ENCODE results near the gene SEC62. TPM values are rescaled to one million over a fixed set of nuclear protein-coding genes. Genes with fewer than 3 reads are reported as not detected.

Gene SEC62
- total and polyA plus RNA-seq, 9 of the 15 experiments (the other 6 are each of a cell fraction or from before 2014, with no cell fraction given) = 34.5 to 152 (median 51.8) TPM

GRCh38 chr3:170037463-170038433 is 71.1 kb downstream of the SEC62 start, which contains the start of gene GPR160 (continued):
- no peak for TF ChIP-seq SMARCE1 (IDR thresholded peaks at IDR 0.05)
- no peak for TF ChIP-seq HDGF (IDR thresholded peaks at IDR 0.05)
- no peak for TF ChIP-seq ARID3A (IDR thresholded peaks at IDR 0.05; ENCODE audit: borderline replicate concordance, low read depth, low read length)
- no peak for TF ChIP-seq GMEB1 (CRISPR knock-in tag; IDR thresholded peaks at IDR 0.05)
- TF ChIP-seq ZSCAN29 (IDR thresholded peaks at IDR 0.05) = no peak
- no peak for TF ChIP-seq TRIM24 (IDR thresholded peaks at IDR 0.05)
- TF ChIP-seq ZFP30 (CRISPR knock-in tag; IDR thresholded peaks at IDR 0.05; ENCODE audit: borderline replicate concordance) = no peak
- no peak for TF ChIP-seq RFX7 (CRISPR knock-in tag; IDR thresholded peaks at IDR 0.05)
- TF ChIP-seq UBTF (IDR thresholded peaks at IDR 0.05; ENCODE audit: borderline replicate concordance in 1 of 2, low read depth in 2 of 2, low read length in 2 of 2) = peak in 1 of 2 experiments; percentile 69; a peak in 1 of 4 replicates
- no peak for TF ChIP-seq AFF1 (IDR thresholded peaks at IDR 0.05; ENCODE audit: low read depth in 1 of 2, partially characterized antibody in 2 of 2)
- TF ChIP-seq PTRF (tag; IDR thresholded peaks at IDR 0.05) = no peak
- TF ChIP-seq NR2F6 (CRISPR knock-in tag; IDR thresholded peaks at IDR 0.05) = no peak
- TF ChIP-seq CEBPG (CRISPR knock-in tag; IDR thresholded peaks at IDR 0.05) = no peak
- no peak for TF ChIP-seq CEBPG (tag; conservative IDR thresholded peaks at IDR 0.05 in 1 of 2, IDR thresholded peaks at IDR 0.05 in 1 of 2)
- TF ChIP-seq MAX (CRISPR knock-in tag; IDR thresholded peaks at IDR 0.05) = no peak
- no peak for TF ChIP-seq ZNF444 (CRISPR knock-in tag; IDR thresholded peaks at IDR 0.05)
- no peak for TF ChIP-seq ZNF41 (CRISPR knock-in tag; conservative IDR thresholded peaks at IDR 0.05)
